ENCODE results near the gene TENT4A.
A peak's percentile ranks its signal among the peaks of the same experiment; 100 is the strongest.

TENT4A gene

DNA sequence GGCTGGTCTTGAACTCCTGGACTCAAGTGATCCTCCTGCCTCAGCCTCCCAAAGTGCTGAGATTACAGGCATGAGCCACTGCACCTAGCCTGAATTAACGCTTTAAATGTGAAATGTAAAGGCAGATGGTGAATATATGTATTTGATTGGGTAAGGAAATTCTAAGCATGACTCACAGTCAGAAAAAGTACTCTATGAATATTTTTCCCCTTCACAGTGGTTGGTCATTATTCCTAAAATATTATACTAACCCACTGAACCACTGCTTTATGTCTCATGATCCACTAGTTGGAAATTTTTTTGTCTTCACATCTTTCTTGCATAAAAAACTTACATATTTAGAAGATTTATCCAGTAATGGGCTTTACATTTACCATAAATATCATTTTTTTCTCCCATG lies 14.5 kb upstream of the TENT4A start:
- no peak overlapping the region for H4K91ac ChIP-seq (ENCODE audit: low read depth, low read length, poor library complexity)
- no peak overlapping the region for H3K14ac ChIP-seq (ENCODE audit: low read length)
- no peak overlapping the region for H2AK5ac ChIP-seq (ENCODE audit: low read depth, low read length)
- H3K27ac ChIP-seq (replicated peaks; ENCODE audit: low read length): no peak overlapping the region
- H3K9ac ChIP-seq (ENCODE audit: low read depth, low read length, poor library complexity): no peak overlapping the region
- H2BK12ac ChIP-seq (ENCODE audit: low read length): no peak overlapping the region
- peaks cover 12 to 21% of the 10 kb centered on the region in 2 donors for H3K4me1 ChIP-seq (ENCODE audit: control insufficient read depth in 2 of 2, insufficient read depth in 1 of 2, low read depth in 1 of 2, low read length in 2 of 2)
- no peak overlapping the region for H3K23ac ChIP-seq (ENCODE audit: low read depth, low read length, poor library complexity)
- H2BK120ac ChIP-seq (ENCODE audit: low read depth, low read length): no peak overlapping the region
- no peak overlapping the region for H2AFZ ChIP-seq (ENCODE audit: low read length)
- H3K36me3 ChIP-seq (replicated peaks in 1 of 2; ENCODE audit: control insufficient read depth in 2 of 2, insufficient read depth in 2 of 2, low read length in 2 of 2): no peaks in the 10 kb centered on the region
- H3K9me3 ChIP-seq (replicated peaks in 1 of 2; ENCODE audit: control insufficient read depth in 2 of 2, insufficient read depth in 1 of 2, low read depth in 1 of 2, low read length in 2 of 2): peaks cover 0 to 3% of the 10 kb centered on the region in 2 donors
- no CpG with 5 or more reads among the region's 1 CpG for WGBS, 2 donors (ENCODE audit: extremely low coverage in 2 of 2, insufficient read length in 2 of 2, insufficient replicate concordance in 1 of 2)
- no peaks in the 10 kb centered on the region for H3K79me1 ChIP-seq (ENCODE audit: low read depth, low read length)
- H3K27me3 ChIP-seq (ENCODE audit: control insufficient read depth in 3 of 3, insufficient read depth in 3 of 3, low read depth in 1 of 3, low read length in 3 of 3): no peaks in the 10 kb centered on the region
- no peak overlapping the region for H3K4me3 ChIP-seq (ENCODE audit: low read length in 2 of 2)
- H2BK15ac ChIP-seq (ENCODE audit: low read length): no peak overlapping the region
- H3K4ac ChIP-seq (ENCODE audit: low read length): no peak overlapping the region
- H2BK5ac ChIP-seq (ENCODE audit: low read length): no peak overlapping the region
- no peak overlapping the region for H3K4me2 ChIP-seq (ENCODE audit: insufficient read depth, low read length, poor library complexity, severe bottlenecking)
- H4K8ac ChIP-seq (ENCODE audit: low read depth, low read length): no peak overlapping the region
- DNase-seq (ENCODE audit: low spot score): no peak
- H3K18ac ChIP-seq (ENCODE audit: low read length): no peak overlapping the region

GRCh38 chr5:6699357-6699756 lies 13.9 kb upstream of the TENT4A start:
- no peak overlapping the region for H3K27ac ChIP-seq (replicated peaks; ENCODE audit: low read length)
- H3K9me3 ChIP-seq (replicated peaks in 1 of 2; ENCODE audit: control insufficient read depth in 2 of 2, insufficient read depth in 1 of 2, low read depth in 1 of 2, low read length in 2 of 2): peaks cover 0 to 3% of the 10 kb centered on the region in 2 donors
- WGBS, 2 donors (ENCODE audit: extremely low coverage in 2 of 2, insufficient read length in 2 of 2, insufficient replicate concordance in 1 of 2): no CpG with 5 or more reads among the region's 1 CpG

DNA sequence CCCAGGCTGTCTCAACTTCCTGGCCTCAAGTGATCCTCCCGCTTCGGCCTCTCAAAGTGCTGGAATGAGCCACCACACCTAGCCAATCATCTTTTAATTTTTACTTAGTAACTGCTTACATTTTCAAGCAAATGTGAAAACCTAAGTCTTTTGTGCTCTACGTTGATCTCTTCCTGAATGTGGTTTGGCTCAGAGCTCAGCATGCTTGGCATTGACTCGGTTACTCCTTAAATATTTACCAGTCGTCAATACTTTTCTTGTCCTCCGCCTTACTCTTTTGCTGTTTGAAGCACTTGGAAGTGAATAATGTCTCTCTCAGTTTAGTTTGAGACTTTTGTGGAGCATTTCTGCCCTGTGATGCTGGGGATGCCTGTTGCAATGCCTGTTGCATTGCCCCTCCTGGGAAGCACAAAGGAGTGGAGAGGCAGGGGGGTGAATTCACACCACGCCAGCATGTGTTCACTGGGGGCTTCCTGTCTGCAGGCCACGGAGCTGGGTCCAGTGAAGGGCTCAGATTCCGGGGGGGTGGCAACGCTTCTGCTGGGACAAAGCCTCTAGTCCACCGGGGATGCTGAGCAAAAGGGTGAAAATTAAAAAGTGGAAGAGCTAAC lies 13.1 kb upstream of the TENT4A start:
- Histone ChIP-seq H4K8ac (ENCODE audit: low read depth, low read length) (no peak overlapping the region), H3K36me3 (replicated peaks in 1 of 2; ENCODE audit: control insufficient read depth in 2 of 2, insufficient read depth in 2 of 2, low read length in 2 of 2) (no peaks in the 10 kb centered on the region), H3K4me3 (ENCODE audit: low read length in 2 of 2) (no peak overlapping the region), H3K27me3 (ENCODE audit: control insufficient read depth in 3 of 3, insufficient read depth in 3 of 3, low read depth in 1 of 3, low read length in 3 of 3) (peaks cover 0 to 6% (median 0%) of the 10 kb centered on the region in 3 experiments), H2AK5ac (ENCODE audit: low read depth, low read length) (no peak overlapping the region), H2AFZ (ENCODE audit: low read length) (peak overlapping the region; percentile 68), H3K23ac (ENCODE audit: low read depth, low read length, poor library complexity) (no peak overlapping the region), H3K4ac (ENCODE audit: low read length) (no peak overlapping the region), H3K18ac (ENCODE audit: low read length) (peak overlapping the region; percentile 48), H3K9ac (ENCODE audit: low read depth, low read length, poor library complexity) (no peak overlapping the region), H2BK5ac (ENCODE audit: low read length) (no peak overlapping the region), H3K4me2 (ENCODE audit: insufficient read depth, low read length, poor library complexity, severe bottlenecking) (no peak overlapping the region), H4K91ac (ENCODE audit: low read depth, low read length, poor library complexity) (no peak overlapping the region), H3K79me1 (ENCODE audit: low read depth, low read length) (no peaks in the 10 kb centered on the region), H2BK12ac (ENCODE audit: low read length) (no peak overlapping the region), H3K14ac (ENCODE audit: low read length) (no peak overlapping the region), H3K27ac (replicated peaks; ENCODE audit: low read length) (no peak overlapping the region), H2BK15ac (ENCODE audit: low read length) (no peak overlapping the region), H2BK120ac (ENCODE audit: low read depth, low read length) (no peak overlapping the region), H3K9me3 (replicated peaks in 1 of 2; ENCODE audit: control insufficient read depth in 2 of 2, insufficient read depth in 1 of 2, low read depth in 1 of 2, low read length in 2 of 2) (peaks cover 0 to 3% of the 10 kb centered on the region in 2 donors), H3K4me1 (ENCODE audit: control insufficient read depth in 2 of 2, insufficient read depth in 1 of 2, low read depth in 1 of 2, low read length in 2 of 2) (peaks cover 12 to 21% of the 10 kb centered on the region in 2 donors)
- no CpG with 5 or more reads among the region's 11 CpGs for WGBS, 2 donors (ENCODE audit: extremely low coverage in 2 of 2, insufficient read length in 2 of 2, insufficient replicate concordance in 1 of 2)
- no peak for DNase-seq (ENCODE audit: low spot score)

More at GRCh38 chr5:6699357-6699756, 13.9 kb upstream of the TENT4A start:
- Histone ChIP-seq H3K27me3 (ENCODE audit: control insufficient read depth in 3 of 3, insufficient read depth in 3 of 3, low read depth in 1 of 3, low read length in 3 of 3) (no peaks in the 10 kb centered on the region), H2AFZ (ENCODE audit: low read length) (no peak overlapping the region), H3K4me1 (ENCODE audit: control insufficient read depth in 2 of 2, insufficient read depth in 1 of 2, low read depth in 1 of 2, low read length in 2 of 2) (peaks cover 12 to 21% of the 10 kb centered on the region in 2 donors), H4K91ac (ENCODE audit: low read depth, low read length, poor library complexity) (no peak overlapping the region), H2BK15ac (ENCODE audit: low read length) (no peak overlapping the region), H3K23ac (ENCODE audit: low read depth, low read length, poor library complexity) (no peak overlapping the region), H2AK5ac (ENCODE audit: low read depth, low read length) (no peak overlapping the region), H4K8ac (ENCODE audit: low read depth, low read length) (no peak overlapping the region), H3K79me1 (ENCODE audit: low read depth, low read length) (no peaks in the 10 kb centered on the region), H3K4me2 (ENCODE audit: insufficient read depth, low read length, poor library complexity, severe bottlenecking) (no peak overlapping the region), H3K4ac (ENCODE audit: low read length) (no peak overlapping the region), H2BK12ac (ENCODE audit: low read length) (no peak overlapping the region), H2BK5ac (ENCODE audit: low read length) (no peak overlapping the region), H3K9ac (ENCODE audit: low read depth, low read length, poor library complexity) (no peak overlapping the region), H3K18ac (ENCODE audit: low read length) (no peak overlapping the region), H3K4me3 (ENCODE audit: low read length in 2 of 2) (no peak overlapping the region), H2BK120ac (ENCODE audit: low read depth, low read length) (no peak overlapping the region), H3K36me3 (replicated peaks in 1 of 2; ENCODE audit: control insufficient read depth in 2 of 2, insufficient read depth in 2 of 2, low read length in 2 of 2) (no peaks in the 10 kb centered on the region), H3K14ac (ENCODE audit: low read length) (no peak overlapping the region)
- DNase-seq (ENCODE audit: low spot score): no peak

GRCh38 chr5:6700685-6701355 lies 12.4 kb upstream of the TENT4A start:
- H3K4me3 ChIP-seq (ENCODE audit: low read length in 2 of 2): no peak overlapping the region
- H3K36me3 ChIP-seq (replicated peaks in 1 of 2; ENCODE audit: control insufficient read depth in 2 of 2, insufficient read depth in 2 of 2, low read length in 2 of 2): no peaks in the 10 kb centered on the region
- no peak overlapping the region for H4K8ac ChIP-seq (ENCODE audit: low read depth, low read length)
- peaks cover 12 to 21% of the 10 kb centered on the region in 2 donors for H3K4me1 ChIP-seq (ENCODE audit: control insufficient read depth in 2 of 2, insufficient read depth in 1 of 2, low read depth in 1 of 2, low read length in 2 of 2)
- H3K9ac ChIP-seq (ENCODE audit: low read depth, low read length, poor library complexity): no peak overlapping the region
- no peak overlapping the region for H3K4ac ChIP-seq (ENCODE audit: low read length)
- peak overlapping the region; percentile 65 for H3K18ac ChIP-seq (ENCODE audit: low read length)
- H2AFZ ChIP-seq (ENCODE audit: low read length): peak overlapping the region; percentile 68
- no peak overlapping the region for H2BK5ac ChIP-seq (ENCODE audit: low read length)
- no peak overlapping the region for H4K91ac ChIP-seq (ENCODE audit: low read depth, low read length, poor library complexity)
- DNase-seq (ENCODE audit: low spot score): no peak
- peak overlapping the region; percentile 41 for H2BK12ac ChIP-seq (ENCODE audit: low read length)
- peak overlapping the region; percentile 44 for H3K23ac ChIP-seq (ENCODE audit: low read depth, low read length, poor library complexity)
- H2AK5ac ChIP-seq (ENCODE audit: low read depth, low read length): peak overlapping the region; percentile 14
- H2BK15ac ChIP-seq (ENCODE audit: low read length): peak overlapping the region; percentile 83
- WGBS, 2 donors (ENCODE audit: extremely low coverage in 2 of 2, insufficient read length in 2 of 2, insufficient replicate concordance in 1 of 2): no CpG with 5 or more reads among the region's 12 CpGs
- peaks cover 0 to 3% of the 10 kb centered on the region in 2 donors for H3K9me3 ChIP-seq (replicated peaks in 1 of 2; ENCODE audit: control insufficient read depth in 2 of 2, insufficient read depth in 1 of 2, low read depth in 1 of 2, low read length in 2 of 2)
- H3K27ac ChIP-seq (replicated peaks; ENCODE audit: low read length): no peak overlapping the region
- H3K4me2 ChIP-seq (ENCODE audit: insufficient read depth, low read length, poor library complexity, severe bottlenecking): no peak overlapping the region
- H2BK120ac ChIP-seq (ENCODE audit: low read depth, low read length): no peak overlapping the region
- peaks cover 0 to 6% (median 0%) of the 10 kb centered on the region in 3 experiments for H3K27me3 ChIP-seq (ENCODE audit: control insufficient read depth in 3 of 3, insufficient read depth in 3 of 3, low read depth in 1 of 3, low read length in 3 of 3)
- H3K14ac ChIP-seq (ENCODE audit: low read length): peak overlapping the region; percentile 2
- H3K79me1 ChIP-seq (ENCODE audit: low read depth, low read length): no peaks in the 10 kb centered on the region
